ENCODE measurements around the gene CHD5.

DNA sequence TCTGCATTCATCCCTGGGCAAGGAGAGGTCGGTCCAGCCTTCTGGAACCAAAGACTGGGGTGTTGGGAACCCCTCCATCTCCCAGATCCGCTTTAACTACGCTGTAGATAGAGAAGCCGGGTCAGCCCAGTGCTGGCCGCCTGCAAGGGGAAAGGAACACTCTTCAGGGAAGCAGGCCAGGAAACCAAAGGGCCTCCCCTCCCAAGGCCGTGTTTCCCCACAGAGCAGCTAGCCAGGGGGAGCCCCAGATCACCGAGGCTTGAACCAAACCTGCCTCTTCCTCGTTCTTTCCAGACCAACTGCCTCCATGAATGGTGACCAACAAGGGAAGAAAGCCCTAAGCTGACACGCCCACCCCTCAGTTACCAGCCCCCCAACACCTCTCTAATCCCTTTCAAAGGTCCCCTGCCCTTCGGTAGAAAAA lies 1.2 kb upstream of the CHD5 start:
- TF ChIP-seq POLR2A (IDR thresholded peaks at IDR 0.05), result no peak
- TF ChIP-seq, protein P1, sequence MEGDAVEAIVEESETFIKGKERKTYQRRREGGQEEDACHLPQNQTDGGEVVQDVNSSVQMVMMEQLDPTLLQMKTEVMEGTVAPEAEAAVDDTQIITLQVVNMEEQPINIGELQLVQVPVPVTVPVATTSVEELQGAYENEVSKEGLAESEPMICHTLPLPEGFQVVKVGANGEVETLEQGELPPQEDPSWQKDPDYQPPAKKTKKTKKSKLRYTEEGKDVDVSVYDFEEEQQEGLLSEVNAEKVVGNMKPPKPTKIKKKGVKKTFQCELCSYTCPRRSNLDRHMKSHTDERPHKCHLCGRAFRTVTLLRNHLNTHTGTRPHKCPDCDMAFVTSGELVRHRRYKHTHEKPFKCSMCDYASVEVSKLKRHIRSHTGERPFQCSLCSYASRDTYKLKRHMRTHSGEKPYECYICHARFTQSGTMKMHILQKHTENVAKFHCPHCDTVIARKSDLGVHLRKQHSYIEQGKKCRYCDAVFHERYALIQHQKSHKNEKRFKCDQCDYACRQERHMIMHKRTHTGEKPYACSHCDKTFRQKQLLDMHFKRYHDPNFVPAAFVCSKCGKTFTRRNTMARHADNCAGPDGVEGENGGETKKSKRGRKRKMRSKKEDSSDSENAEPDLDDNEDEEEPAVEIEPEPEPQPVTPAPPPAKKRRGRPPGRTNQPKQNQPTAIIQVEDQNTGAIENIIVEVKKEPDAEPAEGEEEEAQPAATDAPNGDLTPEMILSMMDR (IDR thresholded peaks at IDR 0.05), result no peak
